PC-9 (cell line): ENCODE data around the gene OR10H4.

Experiments
- CTCF ChIP-seq: fragments of 200-600 bp; sonication (generic); conservative IDR thresholded peaks from 2 replicates; pipeline ENCODE4 v1.6.1; 2017; ENCODE audit warnings: mixed run types, antibody characterized with exemption, mild to moderate bottlenecking, moderate library complexity
- EZH2 ChIP-seq: fragments of 200-600 bp; sonication (generic); IDR thresholded peaks from 2 replicates; pipeline ENCODE4 v1.8.0; 2017; ENCODE audit warnings: antibody characterized with exemption, low read depth

- TF ChIP-seq CTCF (no peak), EZH2 (no peak)
These were observed at the start of gene OR10H4 for GRCh38 chr19:15948223-15949058.
